HL-60 (cell line): ENCODE measurements around the gene SPINK1.

ENCODE experiments used
- DNase-seq, 2 experiments: peaks; one replicate each; pipeline ENCODE4 v3.0.0-alpha.2; 2010 to 2020; ENCODE audit warnings: low read depth in 1 of 2, low spot score in 1 of 2
- H3K27ac ChIP-seq: fragments of 250-450 bp; sonication (Bioruptor Pico); replicated peaks from 2 replicates; pipeline ENCODE4 v1.5.1; 2020; ENCODE audit warnings: mild to moderate bottlenecking, moderate library complexity
- H3K27me3 ChIP-seq: fragments of 250-450 bp; sonication (Bioruptor Pico); 2 replicates; pipeline ENCODE4 v1.5.1; 2021; ENCODE audit warnings: mild to moderate bottlenecking, moderate library complexity; ENCODE audit not compliant: insufficient read depth, poor library complexity, severe bottlenecking
- H3K4me3 ChIP-seq: replicated peaks from 2 replicates; pipeline ENCODE4 v1.5.1; 2011; ENCODE audit warnings: mild to moderate bottlenecking, control low read depth, low read length; ENCODE audit not compliant: insufficient read depth
- GABPA ChIP-seq: IDR thresholded peaks from 2 replicates; pipeline ENCODE4 v1.6.1; 2012; ENCODE audit warnings: low read depth
- POLR2AphosphoS5 ChIP-seq: IDR thresholded peaks from 2 replicates; pipeline ENCODE4 v1.6.1; 2012; ENCODE audit warnings: low read depth
- SPI1 ChIP-seq: IDR thresholded peaks from 2 replicates; pipeline ENCODE4 v1.6.1; 2012; ENCODE audit warnings: low read depth, mild to moderate bottlenecking, borderline replicate concordance
- TF ChIP-seq, protein P1 (sequence below): IDR thresholded peaks from one replicate; pipeline ENCODE4 v1.5.1; 2011; ENCODE audit warnings: low read length, control low read depth, inconsistent platforms; ENCODE audit not compliant: insufficient read depth
- TF ChIP-seq, protein P2 (sequence below): IDR thresholded peaks from 2 replicates; pipeline ENCODE4 v1.6.1; 2012; ENCODE audit warnings: low read depth; ENCODE audit not compliant: insufficient replicate concordance

SPINK1 gene

DNA sequence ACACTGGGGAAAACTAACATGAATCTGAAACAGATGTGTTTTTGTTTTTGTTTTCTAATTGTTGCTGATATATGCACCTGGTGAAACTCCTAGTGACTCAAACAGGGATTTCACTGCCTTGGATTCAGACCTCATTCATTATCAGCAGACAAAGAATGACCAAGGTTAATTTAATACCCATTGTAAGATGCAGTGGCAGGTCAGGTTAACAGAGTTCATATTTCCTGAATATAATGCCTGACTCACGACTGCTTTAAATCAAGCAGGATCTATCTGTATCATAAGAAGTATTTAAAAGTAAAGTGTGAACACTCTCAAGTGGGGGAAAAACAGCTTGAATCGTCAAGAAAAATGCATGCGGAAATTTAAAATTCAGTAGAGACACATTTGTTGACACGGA lies 54.5 kb downstream of the SPINK1 start:
- TF ChIP-seq, protein P1, sequence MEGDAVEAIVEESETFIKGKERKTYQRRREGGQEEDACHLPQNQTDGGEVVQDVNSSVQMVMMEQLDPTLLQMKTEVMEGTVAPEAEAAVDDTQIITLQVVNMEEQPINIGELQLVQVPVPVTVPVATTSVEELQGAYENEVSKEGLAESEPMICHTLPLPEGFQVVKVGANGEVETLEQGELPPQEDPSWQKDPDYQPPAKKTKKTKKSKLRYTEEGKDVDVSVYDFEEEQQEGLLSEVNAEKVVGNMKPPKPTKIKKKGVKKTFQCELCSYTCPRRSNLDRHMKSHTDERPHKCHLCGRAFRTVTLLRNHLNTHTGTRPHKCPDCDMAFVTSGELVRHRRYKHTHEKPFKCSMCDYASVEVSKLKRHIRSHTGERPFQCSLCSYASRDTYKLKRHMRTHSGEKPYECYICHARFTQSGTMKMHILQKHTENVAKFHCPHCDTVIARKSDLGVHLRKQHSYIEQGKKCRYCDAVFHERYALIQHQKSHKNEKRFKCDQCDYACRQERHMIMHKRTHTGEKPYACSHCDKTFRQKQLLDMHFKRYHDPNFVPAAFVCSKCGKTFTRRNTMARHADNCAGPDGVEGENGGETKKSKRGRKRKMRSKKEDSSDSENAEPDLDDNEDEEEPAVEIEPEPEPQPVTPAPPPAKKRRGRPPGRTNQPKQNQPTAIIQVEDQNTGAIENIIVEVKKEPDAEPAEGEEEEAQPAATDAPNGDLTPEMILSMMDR, result no peak
- TF ChIP-seq GABPA (no peak), POLR2AphosphoS5 (no peak), SPI1 (no peak)
- TF ChIP-seq, protein P2, sequence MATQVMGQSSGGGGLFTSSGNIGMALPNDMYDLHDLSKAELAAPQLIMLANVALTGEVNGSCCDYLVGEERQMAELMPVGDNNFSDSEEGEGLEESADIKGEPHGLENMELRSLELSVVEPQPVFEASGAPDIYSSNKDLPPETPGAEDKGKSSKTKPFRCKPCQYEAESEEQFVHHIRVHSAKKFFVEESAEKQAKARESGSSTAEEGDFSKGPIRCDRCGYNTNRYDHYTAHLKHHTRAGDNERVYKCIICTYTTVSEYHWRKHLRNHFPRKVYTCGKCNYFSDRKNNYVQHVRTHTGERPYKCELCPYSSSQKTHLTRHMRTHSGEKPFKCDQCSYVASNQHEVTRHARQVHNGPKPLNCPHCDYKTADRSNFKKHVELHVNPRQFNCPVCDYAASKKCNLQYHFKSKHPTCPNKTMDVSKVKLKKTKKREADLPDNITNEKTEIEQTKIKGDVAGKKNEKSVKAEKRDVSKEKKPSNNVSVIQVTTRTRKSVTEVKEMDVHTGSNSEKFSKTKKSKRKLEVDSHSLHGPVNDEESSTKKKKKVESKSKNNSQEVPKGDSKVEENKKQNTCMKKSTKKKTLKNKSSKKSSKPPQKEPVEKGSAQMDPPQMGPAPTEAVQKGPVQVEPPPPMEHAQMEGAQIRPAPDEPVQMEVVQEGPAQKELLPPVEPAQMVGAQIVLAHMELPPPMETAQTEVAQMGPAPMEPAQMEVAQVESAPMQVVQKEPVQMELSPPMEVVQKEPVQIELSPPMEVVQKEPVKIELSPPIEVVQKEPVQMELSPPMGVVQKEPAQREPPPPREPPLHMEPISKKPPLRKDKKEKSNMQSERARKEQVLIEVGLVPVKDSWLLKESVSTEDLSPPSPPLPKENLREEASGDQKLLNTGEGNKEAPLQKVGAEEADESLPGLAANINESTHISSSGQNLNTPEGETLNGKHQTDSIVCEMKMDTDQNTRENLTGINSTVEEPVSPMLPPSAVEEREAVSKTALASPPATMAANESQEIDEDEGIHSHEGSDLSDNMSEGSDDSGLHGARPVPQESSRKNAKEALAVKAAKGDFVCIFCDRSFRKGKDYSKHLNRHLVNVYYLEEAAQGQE, result no peak
- no peak overlapping the region for H3K27ac ChIP-seq
- peaks cover 9% of the 10 kb centered on the region for H3K27me3 ChIP-seq
- no peak for DNase-seq
- no peak overlapping the region for H3K4me3 ChIP-seq
